ENCODE data around the gene CYP4A22. TPM values are rescaled to one million over a fixed set of nuclear protein-coding genes. Genes with fewer than 3 reads are reported as not detected.
"Not testable (repeated sequence)": the region's sequence is repeated elsewhere in the genome, so short reads cannot be mapped to it uniquely, and the experiment has no call there.

The CYP4A22 gene
- total and polyA plus RNA-seq, 2 experiments from 2014 or later = not detected

- TF ChIP-seq REST (IDR thresholded peaks at IDR 0.05; ENCODE audit: unreplicated experiment) = no peak
Measured at GRCh38 chr1:47147047-47147785, 10.0 kb downstream of the CYP4A22 start (continued).

- not testable (repeated sequence) for ATAC-seq; H3K9me3 Mint-ChIP-seq; H3K4me1 ChIP-seq (ENCODE audit: insufficient read depth); H3K4me3 Mint-ChIP-seq; H3K79me2 ChIP-seq (replicated peaks; ENCODE audit: insufficient read depth); DNase-seq (ENCODE audit: low spot score); H3K4me1 Mint-ChIP-seq; H3K27ac Mint-ChIP-seq; H4K20me1 ChIP-seq (replicated peaks; ENCODE audit: insufficient read depth); H3F3A ChIP-seq (replicated peaks; ENCODE audit: low read depth); H3K4me2 ChIP-seq; H3K36me3 Mint-ChIP-seq (ENCODE audit: low read depth); H3K9me2 ChIP-seq (ENCODE audit: insufficient read depth); H3K36me3 ChIP-seq (ENCODE audit: insufficient read depth); H3K27ac ChIP-seq (ENCODE audit: low read depth); H3K4me3 ChIP-seq; H2AFZ ChIP-seq; H3K27me3 ChIP-seq (ENCODE audit: insufficient read depth)
- peaks cover 12% of the 10 kb centered on the region for H3K27me3 Mint-ChIP-seq (ENCODE audit: insufficient read depth, low read depth, poor library complexity)
Measured at GRCh38 chr1:47149162-47149561, 11.9 kb downstream of the CYP4A22 start.

GRCh38 chr1:47156457-47156856 is 19.2 kb downstream of the CYP4A22 start:
- not testable (repeated sequence) for H3K36me3 ChIP-seq (ENCODE audit: insufficient read depth); H3K27me3 ChIP-seq (ENCODE audit: insufficient read depth); H3K79me2 ChIP-seq (replicated peaks; ENCODE audit: insufficient read depth); H3K4me1 Mint-ChIP-seq; H3K9me2 ChIP-seq (ENCODE audit: insufficient read depth); H3F3A ChIP-seq (replicated peaks; ENCODE audit: low read depth); H3K27ac Mint-ChIP-seq; ATAC-seq; H3K4me1 ChIP-seq (ENCODE audit: insufficient read depth); H2AFZ ChIP-seq; H3K4me3 Mint-ChIP-seq; H3K4me3 ChIP-seq; H3K9me3 Mint-ChIP-seq; H3K36me3 Mint-ChIP-seq (ENCODE audit: low read depth); H3K27me3 Mint-ChIP-seq (ENCODE audit: insufficient read depth, low read depth, poor library complexity); H4K20me1 ChIP-seq (replicated peaks; ENCODE audit: insufficient read depth); H3K27ac ChIP-seq (ENCODE audit: low read depth); DNase-seq (ENCODE audit: low spot score); H3K4me2 ChIP-seq

- not testable (repeated sequence) for H3K27ac Mint-ChIP-seq; H3K27me3 Mint-ChIP-seq (ENCODE audit: insufficient read depth, low read depth, poor library complexity); H3K27ac ChIP-seq (ENCODE audit: low read depth); H3K36me3 Mint-ChIP-seq (ENCODE audit: low read depth); H2AFZ ChIP-seq; H3K36me3 ChIP-seq (ENCODE audit: insufficient read depth); H3K4me3 Mint-ChIP-seq; H3K9me2 ChIP-seq (ENCODE audit: insufficient read depth); H3K4me1 ChIP-seq (ENCODE audit: insufficient read depth); H3K4me3 ChIP-seq; H4K20me1 ChIP-seq (replicated peaks; ENCODE audit: insufficient read depth); H3K79me2 ChIP-seq (replicated peaks; ENCODE audit: insufficient read depth); H3K27me3 ChIP-seq (ENCODE audit: insufficient read depth); H3K9me3 Mint-ChIP-seq; H3K4me2 ChIP-seq; H3F3A ChIP-seq (replicated peaks; ENCODE audit: low read depth); H3K4me1 Mint-ChIP-seq; DNase-seq (ENCODE audit: low spot score); ATAC-seq
Measured at GRCh38 chr1:47157957-47158356, 20.7 kb downstream of the CYP4A22 start.
